Neutrophil (primary cell): ENCODE measurements around the gene GRM6.

Experiments
- H3K27ac ChIP-seq: fragments of 200-600 bp; sonication (generic); 2 replicates; pipeline ENCODE4 v1.5.1; 2016; ENCODE audit warnings: mild to moderate bottlenecking, moderate library complexity
- H3K27me3 ChIP-seq: fragments of 200-600 bp; sonication (generic); 2 replicates; pipeline ENCODE4 v1.6.0; 2016; ENCODE audit warnings: mild to moderate bottlenecking
- H3K36me3 ChIP-seq: fragments of 200-600 bp; sonication (generic); 2 replicates; pipeline ENCODE4 v1.5.1; 2017
- H3K4me1 ChIP-seq, 2 experiments: fragments of 200-600 bp in 1 of 2; sonication (generic) in 1 of 2; 1 replicate in 1 of 2; 2 replicates in 1 of 2; pipeline versions ENCODE4 v1.5.1 to v1.6.1; 2013 to 2016; ENCODE audit warnings: low read depth in 1 of 2, low read length in 1 of 2, mild to moderate bottlenecking in 1 of 2, moderate library complexity in 1 of 2; ENCODE audit not compliant: control insufficient read depth in 1 of 2, insufficient read depth in 1 of 2
- H3K4me3 ChIP-seq, 2 experiments: fragments of 200-600 bp in 1 of 2; sonication (generic) in 1 of 2; 1 replicate in 1 of 2; 2 replicates in 1 of 2; pipeline ENCODE4 v1.5.1; 2013 to 2016; ENCODE audit warnings: low read depth in 1 of 2, low read length in 1 of 2, mild to moderate bottlenecking in 1 of 2, moderate library complexity in 1 of 2
- H3K9me3 ChIP-seq: fragments of 200-600 bp; sonication (generic); 2 replicates; pipeline ENCODE4 v1.5.1; 2016
- TF ChIP-seq, protein P1 (sequence below): fragments of 200-600 bp; sonication (generic); IDR thresholded peaks from 2 replicates; pipeline ENCODE4 v1.5.1; 2016; ENCODE audit warnings: antibody characterized with exemption

The GRM6 gene

DNA sequence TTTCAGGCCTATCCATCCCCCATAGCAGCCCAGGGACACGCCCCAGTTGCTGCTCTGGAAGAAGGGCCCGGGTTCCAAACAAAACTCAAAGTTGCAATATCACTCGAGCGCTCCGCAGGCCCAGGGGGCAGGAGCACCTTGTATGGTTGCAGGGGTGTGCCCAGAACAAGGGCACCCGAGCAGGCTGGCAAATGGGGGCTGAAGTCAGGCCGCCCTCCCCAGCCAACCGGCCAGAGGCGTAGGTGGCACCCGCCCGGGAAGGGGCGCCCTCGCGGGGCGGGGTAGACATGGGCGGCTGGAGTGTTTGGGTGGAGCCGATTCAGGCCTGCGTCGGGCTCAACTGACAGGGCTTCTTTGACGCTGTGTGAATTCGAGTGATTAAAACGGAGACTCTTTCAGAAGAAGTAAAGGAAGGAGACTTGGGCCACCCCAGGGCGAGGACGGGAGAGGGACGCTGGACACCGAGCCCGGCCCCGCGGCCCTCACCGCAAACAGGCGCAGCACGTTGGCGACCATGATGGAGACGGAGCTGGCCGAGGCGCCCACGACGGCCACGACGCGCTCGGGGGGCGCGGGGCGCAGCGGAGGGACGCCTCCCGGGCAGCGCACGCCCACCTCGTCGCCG is 1.1 kb downstream of the GRM6 start:
- Histone ChIP-seq H3K36me3 (no peaks in the 10 kb centered on the region), H3K27me3 (peaks cover 53% of the 10 kb centered on the region), H3K9me3 (no peaks in the 10 kb centered on the region), H3K4me3 (no peak overlapping the region), H3K4me1 (no peaks in the 10 kb centered on the region), H3K27ac (no peak overlapping the region)
- TF ChIP-seq, protein P1, sequence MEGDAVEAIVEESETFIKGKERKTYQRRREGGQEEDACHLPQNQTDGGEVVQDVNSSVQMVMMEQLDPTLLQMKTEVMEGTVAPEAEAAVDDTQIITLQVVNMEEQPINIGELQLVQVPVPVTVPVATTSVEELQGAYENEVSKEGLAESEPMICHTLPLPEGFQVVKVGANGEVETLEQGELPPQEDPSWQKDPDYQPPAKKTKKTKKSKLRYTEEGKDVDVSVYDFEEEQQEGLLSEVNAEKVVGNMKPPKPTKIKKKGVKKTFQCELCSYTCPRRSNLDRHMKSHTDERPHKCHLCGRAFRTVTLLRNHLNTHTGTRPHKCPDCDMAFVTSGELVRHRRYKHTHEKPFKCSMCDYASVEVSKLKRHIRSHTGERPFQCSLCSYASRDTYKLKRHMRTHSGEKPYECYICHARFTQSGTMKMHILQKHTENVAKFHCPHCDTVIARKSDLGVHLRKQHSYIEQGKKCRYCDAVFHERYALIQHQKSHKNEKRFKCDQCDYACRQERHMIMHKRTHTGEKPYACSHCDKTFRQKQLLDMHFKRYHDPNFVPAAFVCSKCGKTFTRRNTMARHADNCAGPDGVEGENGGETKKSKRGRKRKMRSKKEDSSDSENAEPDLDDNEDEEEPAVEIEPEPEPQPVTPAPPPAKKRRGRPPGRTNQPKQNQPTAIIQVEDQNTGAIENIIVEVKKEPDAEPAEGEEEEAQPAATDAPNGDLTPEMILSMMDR, result no peak

GRCh38 chr5:178993236-178993765 is 1.8 kb downstream of the GRM6 start:
- Histone ChIP-seq H3K27ac (no peak overlapping the region), H3K27me3 (peaks cover 53% of the 10 kb centered on the region), H3K9me3 (no peaks in the 10 kb centered on the region), H3K4me1 (no peaks in the 10 kb centered on the region), H3K36me3 (no peaks in the 10 kb centered on the region), H3K4me3 (no peak overlapping the region)
- TF ChIP-seq, protein P1, result no peak

DNA sequence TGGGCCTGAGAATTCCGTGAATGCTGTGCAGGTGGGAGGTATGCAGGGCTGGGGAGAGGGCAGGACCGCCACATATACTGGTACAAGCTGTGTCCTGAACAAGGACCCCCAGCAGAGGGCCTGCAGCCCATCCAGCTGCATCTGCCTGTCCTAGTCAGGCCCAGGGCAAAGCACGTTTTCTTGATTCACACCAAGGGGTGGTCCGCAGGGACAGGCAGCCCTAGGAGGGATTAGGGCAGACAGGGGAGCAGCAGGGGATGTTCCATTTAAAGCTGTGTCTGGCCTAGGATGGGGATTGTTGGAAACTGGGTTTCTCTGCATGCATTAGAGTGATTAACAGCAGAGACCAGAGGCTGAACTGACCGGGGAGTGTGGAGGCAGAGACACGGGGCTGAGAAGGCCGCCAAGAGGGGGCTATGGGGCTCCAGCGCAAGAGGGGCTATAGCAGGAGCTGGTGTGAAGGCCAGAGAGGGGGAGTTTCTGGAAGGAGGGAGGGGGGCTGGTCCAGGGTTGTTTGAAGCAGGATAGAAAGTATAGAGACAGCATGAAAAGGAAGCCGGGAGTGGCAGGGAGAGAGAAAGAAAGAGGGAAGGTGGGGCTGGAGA is 2.7 kb downstream of the GRM6 start:
- Histone ChIP-seq H3K4me1 (no peaks in the 10 kb centered on the region), H3K27me3 (peaks cover 53% of the 10 kb centered on the region), H3K4me3 (no peak overlapping the region), H3K36me3 (no peaks in the 10 kb centered on the region), H3K9me3 (no peaks in the 10 kb centered on the region), H3K27ac (no peak overlapping the region)
- TF ChIP-seq, protein P1, result no peak

DNA sequence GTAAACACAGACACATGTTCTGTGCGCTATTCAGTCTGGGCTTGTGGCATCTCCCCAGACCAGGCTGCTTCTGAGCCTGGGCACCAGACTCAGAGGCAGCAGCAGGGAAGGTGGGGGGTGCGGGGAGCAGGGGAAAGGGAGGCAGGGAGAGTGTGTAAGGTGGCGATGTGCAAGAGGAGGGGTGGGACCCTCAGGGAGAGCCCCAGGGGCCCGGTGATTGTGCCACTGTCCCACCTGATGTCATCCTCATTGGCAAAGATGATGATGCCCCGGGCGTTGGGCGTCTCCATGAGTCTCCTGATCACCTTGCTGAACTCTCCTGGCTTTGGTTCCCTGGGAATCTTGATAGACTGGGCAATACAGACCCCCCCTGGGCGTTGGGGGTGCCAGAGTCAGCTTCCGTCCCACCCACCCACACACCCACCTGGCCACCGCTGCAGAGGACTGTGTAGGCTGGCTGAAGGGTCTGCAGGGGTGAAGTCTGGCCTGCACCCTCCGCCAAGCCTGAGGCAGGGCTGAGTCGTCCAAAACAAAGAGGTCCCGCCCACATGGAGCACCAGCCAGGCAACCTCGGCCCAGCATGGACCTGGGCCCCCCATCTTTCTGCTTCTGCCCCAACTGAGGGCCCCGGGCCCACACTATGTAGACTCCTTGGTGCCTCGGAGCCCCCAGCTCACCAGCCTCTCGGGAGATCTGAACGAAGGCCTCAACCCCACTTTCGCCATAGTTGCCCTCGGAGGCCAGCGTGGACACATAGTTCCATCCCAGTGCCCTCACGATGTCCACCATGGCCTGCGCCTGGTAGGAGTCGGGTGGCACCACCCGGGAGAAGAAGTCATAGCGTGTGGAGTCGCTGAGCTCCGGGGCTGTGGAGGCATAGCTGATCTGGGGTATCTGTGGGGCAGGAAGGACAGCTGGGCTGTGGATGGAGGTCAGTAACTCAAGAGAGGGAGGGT is 3.7 kb downstream of the GRM6 start:
- TF ChIP-seq, protein P1, result no peak
- Histone ChIP-seq H3K4me1 (no peaks in the 10 kb centered on the region), H3K27ac (no peak overlapping the region), H3K9me3 (no peaks in the 10 kb centered on the region), H3K27me3 (peaks cover 45% of the 10 kb centered on the region), H3K36me3 (no peaks in the 10 kb centered on the region), H3K4me3 (no peak overlapping the region)

DNA sequence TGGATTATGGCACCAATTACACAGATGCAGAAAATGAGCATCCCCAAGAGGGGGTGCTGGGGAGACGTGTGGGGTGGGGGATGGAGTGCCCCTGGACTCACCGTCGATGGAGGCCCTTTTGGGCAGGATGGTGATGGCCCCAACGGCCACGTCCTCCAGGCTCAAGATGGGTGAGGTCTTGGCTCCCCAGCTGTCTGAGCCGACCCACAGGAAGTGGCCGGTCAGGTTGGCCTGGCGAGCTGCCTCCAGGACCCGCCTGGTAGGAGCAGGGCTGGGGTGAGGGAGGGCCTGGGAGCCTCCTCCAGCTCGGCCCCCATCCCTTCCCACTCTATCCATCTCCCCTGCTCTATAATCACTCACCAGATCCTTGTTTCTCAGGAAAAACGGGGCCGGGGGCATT is 4.6 kb downstream of the GRM6 start:
- peaks cover 35% of the 10 kb centered on the region for H3K27me3 ChIP-seq
- H3K9me3 ChIP-seq, result no peaks in the 10 kb centered on the region
- no peaks in the 10 kb centered on the region for H3K36me3 ChIP-seq
- H3K4me1 ChIP-seq, result no peaks in the 10 kb centered on the region
- no peak overlapping the region for H3K4me3 ChIP-seq
- H3K27ac ChIP-seq, result no peak overlapping the region
- TF ChIP-seq, protein P1, result no peak
